ENCODE results near the gene SERHL2. TPM values are rescaled to one million over a fixed set of nuclear protein-coding genes. Genes with fewer than 3 reads are reported as not detected.

SERHL2 gene
- polyA plus RNA-seq, 1 experiment = 6.1 TPM

- TF ChIP-seq CTCF (IDR thresholded peaks at IDR 0.05; ENCODE audit: insufficient read depth, low read depth, low read length) = no peak
- ChIA-PET CTCF (no interaction called here), POLR2A (no interaction called here)
- H3K27me3 ChIP-seq (ENCODE audit: control insufficient read depth, insufficient read depth, low read length) = no peaks in the 10 kb centered on the region
- H3K36me3 ChIP-seq (ENCODE audit: control insufficient read depth, insufficient read depth, low read length) = peaks cover 39% of the 10 kb centered on the region
- DNase-seq (ENCODE audit: low read depth) = no peak
- no peak overlapping the region for H3K4me3 ChIP-seq (ENCODE audit: low read depth, low read length)
Measured at GRCh38 chr22:42587588-42588175, 33.9 kb downstream of the SERHL2 start.

- ChIA-PET POLR2A (no interaction called here), CTCF (interaction anchor here (0.6 kb wide), 1 partner anchor 10 kb away, joined by 3 read pairs; no protein-coding TSS in a partner anchor)
- peaks cover 31% of the 10 kb centered on the region for H3K36me3 ChIP-seq (ENCODE audit: control insufficient read depth, insufficient read depth, low read length)
- no peak for DNase-seq (ENCODE audit: low read depth)
- TF ChIP-seq CTCF (IDR thresholded peaks at IDR 0.05; ENCODE audit: insufficient read depth, low read depth, low read length) = no peak
- H3K27me3 ChIP-seq (ENCODE audit: control insufficient read depth, insufficient read depth, low read length) = no peaks in the 10 kb centered on the region
- H3K4me3 ChIP-seq (ENCODE audit: low read depth, low read length) = no peak overlapping the region
Measured at GRCh38 chr22:42591987-42592386, 38.2 kb downstream of the SERHL2 start.

GRCh38 chr22:42595434-42595833 lies 41.7 kb downstream of the SERHL2 start:
- ChIA-PET CTCF (no interaction called here), POLR2A (no interaction called here)
- TF ChIP-seq CTCF (IDR thresholded peaks at IDR 0.05; ENCODE audit: insufficient read depth, low read depth, low read length) = no peak
- H3K27me3 ChIP-seq (ENCODE audit: control insufficient read depth, insufficient read depth, low read length) = no peaks in the 10 kb centered on the region
- peaks cover 38% of the 10 kb centered on the region for H3K36me3 ChIP-seq (ENCODE audit: control insufficient read depth, insufficient read depth, low read length)
- DNase-seq (ENCODE audit: low read depth) = no peak
- no peak overlapping the region for H3K4me3 ChIP-seq (ENCODE audit: low read depth, low read length)

GRCh38 chr22:42596336-42596735 lies 42.6 kb downstream of the SERHL2 start:
- Histone ChIP-seq H3K27me3 (ENCODE audit: control insufficient read depth, insufficient read depth, low read length) (no peaks in the 10 kb centered on the region), H3K36me3 (ENCODE audit: control insufficient read depth, insufficient read depth, low read length) (peaks cover 38% of the 10 kb centered on the region), H3K4me3 (ENCODE audit: low read depth, low read length) (no peak overlapping the region)
- DNase-seq (ENCODE audit: low read depth) = no peak
- CTCF ChIA-PET = interaction anchor here (0.5 to 2.3 kb wide), 2 partner anchors 11 to 14 kb away, joined by 4 to 6 read pairs; no protein-coding TSS in a partner anchor
- TF ChIP-seq CTCF (IDR thresholded peaks at IDR 0.05; ENCODE audit: insufficient read depth, low read depth, low read length) = no peak
- POLR2A ChIA-PET = no interaction called here

- Histone ChIP-seq H3K36me3 (ENCODE audit: control insufficient read depth, insufficient read depth, low read length) (peaks cover 38% of the 10 kb centered on the region), H3K27me3 (ENCODE audit: control insufficient read depth, insufficient read depth, low read length) (no peaks in the 10 kb centered on the region), H3K4me3 (ENCODE audit: low read depth, low read length) (no peak overlapping the region)
- no peak for DNase-seq (ENCODE audit: low read depth)
- POLR2A ChIA-PET = no interaction called here
- TF ChIP-seq CTCF (IDR thresholded peaks at IDR 0.05; ENCODE audit: insufficient read depth, low read depth, low read length) = no peak
- CTCF ChIA-PET = interaction anchor here (0.7 to 2.3 kb wide), 2 partner anchors 12 to 215 kb away, joined by 3 to 6 read pairs; no protein-coding TSS in a partner anchor
Measured at GRCh38 chr22:42596863-42597530, 43.2 kb downstream of the SERHL2 start.
